Urothelium cell line (cell line): ENCODE data around the gene ZNF81.
A peak's percentile ranks its signal among the peaks of the same experiment; 100 is the strongest.
"Not testable (repeated sequence)": the region's sequence is repeated elsewhere in the genome, so short reads cannot be mapped to it uniquely, and the experiment has no call there.

Experiments used
- DNase-seq: peaks from one replicate; pipeline ENCODE4 v3.0.0; 2011; ENCODE audit warnings: low spot score, mixed read lengths
- FAIRE-seq: peaks from 2 replicates; lab custom pipeline; 2011; peaks lifted over from hg19 to GRCh38; lab: Jason Lieb, UNC

ZNF81 gene

DNA sequence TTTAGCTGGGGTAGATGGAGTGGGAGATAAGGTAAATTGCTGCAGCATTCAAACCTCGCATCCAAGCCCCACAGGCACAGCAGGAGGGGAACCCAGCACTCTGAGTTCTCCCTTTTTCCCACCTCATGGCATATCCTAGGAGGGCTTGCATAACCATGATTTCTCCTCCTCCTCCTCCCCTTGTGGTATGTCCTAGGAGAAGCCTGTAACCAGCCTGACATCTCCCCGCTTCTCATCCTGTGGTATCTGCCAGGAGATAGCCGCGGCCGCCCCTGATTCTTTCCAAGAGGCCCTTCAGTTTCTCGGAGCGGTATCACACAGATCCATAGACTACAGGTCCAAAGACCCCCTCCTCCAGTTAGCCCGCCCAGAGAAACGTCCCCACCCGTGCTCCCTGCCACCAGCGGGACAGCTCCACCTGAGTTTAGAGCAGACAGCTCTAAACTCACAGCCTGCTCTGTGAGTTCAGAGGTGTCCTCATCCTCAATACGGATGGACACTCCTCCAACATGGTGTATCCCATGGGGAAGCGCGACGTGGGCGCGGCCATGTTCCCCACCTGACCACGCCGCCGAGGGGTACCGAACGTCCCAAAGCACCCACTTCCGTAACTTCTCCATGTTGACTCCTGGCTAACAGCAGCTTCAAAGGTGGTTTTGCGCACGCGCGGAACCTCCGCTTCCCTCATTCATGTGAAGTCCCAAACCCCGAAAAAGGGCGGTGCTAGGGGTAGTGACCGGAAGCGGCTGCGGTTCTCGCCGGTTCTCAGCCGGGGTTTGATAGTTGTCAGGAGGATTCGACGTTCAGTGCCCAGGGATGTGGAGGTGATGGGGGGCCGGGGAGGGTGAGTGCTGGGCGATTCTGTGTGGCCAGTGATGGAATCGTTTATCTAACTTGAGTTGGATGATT lies at the start of gene ZNF81:
Gene ZNF81, plus strand, starts transcription at position 739 of the 909 bp plus-strand sequence. CDS start 9,366 bp downstream, outside the sequence.
- FAIRE-seq, result peak; percentile 96

DNA sequence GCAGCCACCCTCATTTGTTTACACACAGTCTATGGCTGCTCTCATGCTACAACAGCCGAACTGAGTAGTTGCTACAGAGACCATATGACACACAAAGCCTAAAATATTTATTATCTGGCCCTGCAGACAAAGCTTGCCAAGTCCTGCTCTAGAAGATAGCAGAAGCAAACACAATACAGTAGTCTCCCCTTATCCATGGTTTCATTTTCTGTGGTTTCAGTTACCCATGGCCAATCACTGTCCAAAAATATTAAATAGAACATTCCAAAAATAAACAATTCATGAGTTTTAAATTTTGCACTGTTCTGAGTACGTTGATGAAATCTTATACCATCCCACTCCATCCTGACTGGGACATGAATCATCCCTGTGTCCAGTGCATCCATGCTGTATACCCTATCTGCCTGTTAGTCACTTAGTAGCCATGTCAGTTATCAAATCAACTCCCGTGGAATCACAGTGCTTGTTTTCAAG lies 40.2 kb upstream of the ZNF81 start:
- DNase-seq (no peak), FAIRE-seq (no peak)

More for the DNA sequence above, at the start of gene ZNF81:
- DNase-seq, result peak; percentile 91

DNA sequence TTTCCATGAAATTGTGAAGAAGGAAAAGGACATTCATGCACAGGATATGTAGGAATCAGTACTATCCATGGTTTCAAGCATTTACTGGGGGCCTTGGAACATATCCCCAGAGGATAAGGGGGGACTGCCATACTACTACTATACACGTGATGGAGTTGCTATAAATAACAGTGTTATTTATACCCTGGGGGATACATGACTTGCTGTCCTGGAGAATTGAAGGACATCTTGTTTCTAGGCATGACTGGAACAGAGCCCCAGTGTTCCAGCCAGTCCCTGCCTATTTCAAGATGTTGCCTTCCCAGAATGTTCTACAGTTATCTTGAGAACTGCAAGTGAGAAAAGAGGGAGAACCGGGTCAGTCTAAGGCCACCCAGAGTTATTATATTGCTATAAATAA lies 39.6 kb upstream of the ZNF81 start:
- no peak for DNase-seq
- no peak for FAIRE-seq

DNA sequence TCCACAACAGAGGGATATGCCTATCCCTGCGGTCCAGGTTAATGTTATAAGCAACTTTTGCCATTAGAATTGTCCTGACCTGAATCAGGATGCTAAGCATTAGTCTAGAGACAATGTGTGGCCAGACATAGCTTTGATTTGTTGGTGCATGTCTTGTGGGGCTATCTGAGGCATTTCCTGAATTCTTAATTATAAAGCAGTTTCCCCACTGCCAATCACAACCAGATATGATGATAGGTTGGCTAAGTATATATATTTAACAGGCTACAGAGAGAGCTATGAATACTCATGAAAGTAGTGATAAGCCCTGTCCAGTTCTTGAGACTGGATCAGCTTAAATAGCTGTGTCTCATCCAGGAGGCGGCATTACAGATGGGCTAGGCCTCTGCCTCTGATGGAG lies 37.8 kb upstream of the ZNF81 start:
- FAIRE-seq (no peak), DNase-seq (no peak)

DNA sequence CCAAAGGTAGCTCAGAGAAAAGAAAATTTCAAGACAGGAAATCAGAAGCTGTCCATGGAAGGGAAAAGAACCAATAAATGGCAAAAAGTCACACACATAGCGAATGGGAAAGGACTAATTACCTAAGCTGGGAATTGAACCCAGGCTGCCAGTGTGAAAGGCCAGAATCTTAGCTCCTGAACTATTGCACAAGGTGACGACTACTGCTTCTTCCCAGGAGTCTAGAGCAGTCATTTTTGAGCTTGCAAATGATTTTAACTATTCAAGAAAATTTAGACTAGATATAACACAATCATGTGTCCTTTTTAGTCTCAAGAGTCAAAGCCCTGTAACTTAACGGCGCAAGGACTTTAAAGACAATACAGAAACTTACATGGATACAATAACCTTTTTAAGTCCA lies 34.1 kb upstream of the ZNF81 start:
- FAIRE-seq, result no peak

DNA sequence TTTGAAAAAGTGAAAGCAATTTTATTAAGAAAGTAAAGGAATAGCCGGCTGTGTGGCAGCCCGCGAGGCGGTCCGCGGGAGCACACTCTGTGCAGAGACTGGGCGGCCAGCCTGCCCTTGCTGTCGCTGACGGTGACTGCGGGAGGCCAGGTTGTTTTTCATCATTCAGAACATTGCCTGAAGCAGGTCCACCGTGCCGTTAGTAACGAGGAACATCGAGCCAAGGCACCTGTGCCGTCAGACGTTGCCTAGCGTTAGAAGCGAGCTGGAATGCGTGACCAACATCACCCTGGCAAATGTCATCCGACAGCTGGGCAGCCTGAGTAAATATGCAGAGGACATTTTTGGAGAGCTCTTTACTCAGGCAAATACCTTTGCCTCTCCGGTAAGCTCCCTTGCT lies 33.6 kb upstream of the ZNF81 start:
- FAIRE-seq, result peak; percentile 20

More for the DNA sequence above, 34.1 kb upstream of the ZNF81 start:
- DNase-seq, result no peak

DNA sequence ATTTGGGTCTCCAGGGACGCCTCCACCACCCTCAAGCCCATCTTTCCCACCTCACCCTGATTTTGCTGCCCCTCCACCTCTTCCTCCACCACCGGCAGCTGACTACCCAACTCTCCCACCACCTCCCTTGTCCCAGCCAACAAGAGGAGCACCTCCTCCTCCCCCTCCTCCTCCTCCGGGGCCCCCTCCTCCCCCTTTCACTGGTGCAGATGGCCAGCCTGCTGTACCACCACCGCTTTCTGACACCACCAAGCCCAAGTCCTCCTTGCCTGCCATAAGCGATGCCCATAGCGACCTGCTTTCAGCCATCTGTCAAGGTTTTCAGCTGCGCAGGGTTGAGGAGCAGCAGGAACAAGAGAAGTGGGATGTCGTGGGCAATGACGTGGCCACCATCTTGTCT lies 32.4 kb upstream of the ZNF81 start:
- no peak for DNase-seq
- no peak for FAIRE-seq

More for the DNA sequence above, 33.6 kb upstream of the ZNF81 start:
- DNase-seq, result not testable (repeated sequence)

DNA sequence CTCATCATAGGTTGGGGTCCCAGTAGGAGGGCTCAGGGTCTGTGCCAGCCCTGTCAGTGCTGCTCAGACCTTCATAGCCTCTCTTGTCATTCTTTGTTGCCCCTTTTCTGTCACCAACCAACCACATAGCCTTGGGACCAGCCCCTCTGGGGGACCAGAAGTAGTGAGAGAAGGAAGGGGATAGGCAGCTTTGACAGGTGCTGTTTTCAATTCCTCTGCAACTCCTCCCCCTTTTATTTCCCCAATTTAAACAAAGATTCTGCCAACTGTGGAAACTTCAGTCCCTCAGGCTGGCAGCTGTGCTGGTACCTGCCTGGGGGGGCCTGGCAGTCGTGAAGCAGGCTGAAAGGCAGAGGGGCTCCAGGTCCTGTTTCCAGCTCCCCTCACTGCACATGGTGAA lies 30.9 kb upstream of the ZNF81 start:
- DNase-seq, FAIRE-seq: not testable (repeated sequence)

DNA sequence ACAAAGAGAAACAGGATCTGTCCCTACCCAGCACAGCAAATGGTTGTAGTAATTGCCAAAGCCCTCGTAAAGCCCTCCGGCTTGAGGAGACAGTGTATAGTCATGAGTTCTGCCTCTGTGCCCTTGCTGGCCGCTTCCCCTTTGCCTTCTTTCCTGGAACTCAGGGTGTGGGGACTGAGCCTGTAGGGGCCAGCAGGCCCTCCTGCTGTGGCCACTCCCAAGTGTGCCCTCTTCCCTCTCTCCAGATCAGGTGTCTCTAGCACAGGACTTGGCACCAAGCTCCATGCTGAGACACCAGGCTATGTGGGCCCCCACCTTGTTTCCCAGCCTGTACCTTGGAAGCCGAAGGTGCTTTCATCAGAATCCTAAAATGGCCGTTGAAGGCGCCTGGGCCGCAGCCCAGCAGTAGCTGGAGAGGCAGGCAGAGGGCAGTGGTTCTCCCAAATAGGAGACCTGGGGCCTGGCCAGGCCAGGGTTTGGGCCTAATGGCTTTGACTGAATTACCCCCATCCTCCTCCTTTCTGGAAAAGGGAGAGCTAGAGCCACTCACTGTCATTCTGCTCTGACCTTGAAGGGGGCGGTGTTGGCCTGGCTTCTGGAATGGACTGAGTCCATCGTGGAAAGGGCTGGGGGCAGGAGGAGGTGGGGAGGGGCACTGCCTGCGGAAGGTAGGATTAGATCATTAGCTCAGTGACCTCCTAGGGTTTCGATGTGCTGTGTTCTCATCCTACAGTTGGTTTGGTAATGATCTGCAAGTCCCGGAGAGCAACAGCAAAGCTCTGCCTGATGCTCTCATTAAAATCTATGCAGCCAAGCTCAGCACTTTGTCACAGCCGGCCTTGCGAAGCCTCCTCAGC lies 30.1 kb upstream of the ZNF81 start:
- not testable (repeated sequence) for FAIRE-seq, DNase-seq

DNA sequence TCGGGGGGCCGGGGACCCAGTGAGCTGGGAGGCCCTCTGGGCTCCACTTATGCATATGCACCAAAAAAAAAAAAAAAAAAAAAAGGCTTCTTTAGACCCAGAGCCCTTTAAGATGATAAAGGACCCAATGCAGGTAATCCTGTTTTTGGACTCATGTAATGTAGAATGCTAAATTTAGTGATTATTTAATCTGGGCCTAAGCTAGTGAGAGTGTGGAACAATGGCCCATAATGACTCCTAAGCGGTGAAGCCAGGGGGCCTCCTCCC lies 29.5 kb upstream of the ZNF81 start:
- not testable (repeated sequence) for DNase-seq, FAIRE-seq

DNA sequence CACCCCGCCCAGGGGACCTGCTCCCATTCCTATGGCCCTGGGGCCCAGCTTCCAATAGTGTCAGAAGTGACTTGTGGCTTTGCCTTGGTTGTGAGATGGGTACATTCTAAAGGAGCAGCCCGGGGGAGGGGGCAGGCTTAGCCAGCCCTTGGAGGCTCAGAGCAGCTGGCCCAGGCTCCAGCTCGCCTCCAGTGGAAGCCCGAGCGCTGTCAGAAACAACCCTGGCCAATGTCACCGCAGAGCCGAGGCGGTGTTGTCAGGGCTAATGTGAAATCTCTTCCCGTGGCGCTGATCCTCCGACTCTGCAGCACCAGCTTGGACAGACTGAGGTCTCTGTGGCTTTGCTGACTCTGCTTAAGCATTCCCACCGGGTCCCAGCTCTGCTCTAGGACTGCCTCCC lies 29.2 kb upstream of the ZNF81 start:
- DNase-seq (no peak), FAIRE-seq (no peak)

DNA sequence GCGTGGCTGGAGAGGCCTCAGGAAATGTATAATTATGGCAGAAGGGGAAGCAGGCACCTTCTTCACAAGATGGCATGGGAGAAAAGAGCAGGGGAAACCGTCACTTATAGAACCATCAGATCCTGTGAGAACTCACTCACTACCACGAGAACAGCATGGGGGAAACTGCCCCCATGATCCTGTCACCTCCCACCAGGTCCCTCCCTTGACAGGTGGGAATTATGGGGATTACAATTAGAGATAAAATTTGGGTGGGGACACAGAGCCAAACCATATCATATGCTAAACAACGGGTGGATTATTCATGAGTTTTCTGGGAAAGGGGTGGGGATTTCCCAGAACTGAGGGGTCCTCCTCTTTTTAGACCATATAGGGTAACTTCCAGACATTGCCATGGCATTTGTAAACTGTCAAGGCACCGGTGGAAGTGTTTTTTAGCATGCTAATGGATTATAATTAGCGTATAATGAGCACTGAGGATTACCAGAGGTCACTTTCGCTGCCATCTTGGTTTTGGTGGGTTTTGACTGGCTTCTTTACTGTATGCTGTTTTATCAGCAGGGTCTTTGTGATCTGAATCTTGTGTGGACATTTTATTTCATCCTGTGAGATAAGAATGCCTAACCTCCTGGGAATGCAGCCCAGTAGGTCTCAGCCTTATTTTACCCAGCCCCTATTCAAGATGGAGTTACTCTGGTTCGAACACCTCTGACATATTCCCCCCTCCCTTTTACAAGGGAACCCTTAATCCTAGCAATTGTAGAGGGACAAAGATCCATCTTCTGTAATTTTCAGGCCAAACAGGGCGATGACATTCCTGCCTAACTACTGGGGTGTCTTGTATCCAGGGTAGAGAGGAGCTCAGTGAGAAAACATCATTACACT lies 27.6 kb upstream of the ZNF81 start:
- FAIRE-seq, result no peak
- no peak for DNase-seq

DNA sequence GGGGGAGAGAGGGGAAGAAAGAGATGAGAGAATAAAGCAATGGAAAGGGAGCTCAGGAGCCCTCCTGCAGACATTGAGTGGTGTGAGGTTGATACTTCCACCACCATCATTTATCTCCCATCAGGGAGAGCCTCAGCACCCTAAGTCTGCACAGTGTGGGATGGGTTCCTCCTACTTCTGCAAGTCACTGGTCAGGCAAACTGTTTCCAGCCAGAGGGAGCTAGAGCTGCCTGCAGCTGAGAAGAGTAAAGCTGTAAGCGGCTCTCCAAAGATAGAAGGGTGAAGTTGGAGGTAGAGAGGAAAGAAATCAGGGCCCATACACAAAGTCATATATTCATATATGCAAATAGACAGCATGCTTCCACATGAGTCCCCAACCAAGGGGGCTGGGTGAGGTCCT lies 21.9 kb upstream of the ZNF81 start:
- DNase-seq (no peak), FAIRE-seq (no peak)

DNA sequence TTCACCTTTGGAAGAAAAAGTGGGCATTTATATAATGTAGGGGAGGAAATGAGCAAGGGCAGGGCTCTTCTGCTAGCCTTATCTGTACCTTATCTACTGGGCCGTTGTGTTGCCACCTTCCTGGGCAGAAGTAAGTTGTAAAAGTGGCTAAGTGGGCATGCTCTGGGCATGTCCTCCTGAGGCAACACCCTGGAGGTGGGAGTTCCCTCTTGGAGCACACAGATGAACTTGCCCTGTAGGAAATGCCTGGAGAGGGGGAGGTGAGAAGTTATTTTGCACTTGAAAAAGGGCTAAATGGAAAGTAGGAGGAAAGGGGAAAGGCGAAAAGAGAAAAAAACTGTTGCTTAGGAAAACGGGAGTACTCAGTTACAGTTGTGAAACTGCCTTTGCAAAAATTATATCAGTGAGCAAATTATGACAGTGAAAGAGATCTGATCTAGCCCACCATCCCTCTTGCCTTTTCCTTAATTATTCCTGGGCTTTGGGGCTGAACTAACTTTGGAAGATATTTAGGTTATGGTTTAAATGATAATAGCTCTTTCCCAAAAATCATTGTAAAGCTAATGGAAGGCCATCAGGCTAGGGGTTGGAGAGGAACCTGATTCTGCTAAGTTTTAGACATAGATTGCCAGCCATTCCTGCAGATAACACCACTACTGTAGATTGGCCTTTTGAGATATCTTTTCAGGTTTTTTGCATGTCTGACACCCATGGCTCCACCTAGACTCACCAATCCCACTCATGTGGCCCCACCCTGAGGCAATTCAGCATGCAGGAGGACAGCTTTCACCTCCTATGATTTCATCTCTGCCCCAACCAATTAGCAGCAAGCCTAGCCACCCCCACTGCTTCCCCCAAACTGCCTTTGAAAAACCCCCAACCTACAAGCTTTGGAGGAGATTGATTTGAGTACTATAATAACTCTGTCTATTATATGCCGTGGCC lies 20.5 kb upstream of the ZNF81 start:
- DNase-seq (peak; percentile 38), FAIRE-seq (no peak)

DNA sequence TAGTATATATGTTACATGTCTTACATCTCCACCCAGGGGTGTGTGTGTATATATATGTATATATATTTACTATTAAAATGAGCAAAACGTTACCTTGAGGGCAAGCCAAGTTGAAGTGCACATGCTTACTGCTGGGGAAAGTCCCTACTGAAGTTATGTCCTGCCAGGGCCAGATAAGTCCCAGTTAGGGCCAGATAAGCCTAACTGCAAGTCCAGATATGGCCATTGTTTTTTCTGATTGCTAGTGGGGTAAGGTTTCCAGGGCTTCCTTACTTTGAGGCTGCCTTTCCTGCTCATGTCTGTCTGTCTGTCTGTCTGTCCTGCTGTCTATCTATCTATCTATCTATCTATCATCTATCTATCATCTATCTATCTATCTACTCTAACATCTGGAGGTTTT lies 19.3 kb upstream of the ZNF81 start:
- FAIRE-seq, result no peak
- DNase-seq, result no peak

DNA sequence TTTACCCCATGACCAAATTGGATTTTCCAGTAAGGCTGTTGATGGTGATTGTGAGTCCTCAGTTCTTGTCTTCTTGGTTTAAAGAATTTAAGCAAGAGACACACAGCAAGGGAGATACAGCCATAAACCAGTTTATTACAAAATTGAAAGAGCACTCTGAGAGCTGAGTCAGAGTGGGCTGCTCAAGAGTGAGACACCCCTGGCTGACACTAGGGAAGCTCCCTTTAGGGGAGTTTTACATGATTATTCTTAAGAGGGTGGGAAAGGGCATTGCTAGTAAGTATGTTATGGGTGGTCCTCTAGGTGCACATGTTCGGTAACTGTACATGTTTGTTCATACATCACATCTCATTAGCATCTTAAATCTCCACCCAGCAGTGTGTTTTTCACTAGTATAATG lies 18.8 kb upstream of the ZNF81 start:
- DNase-seq (no peak), FAIRE-seq (no peak)

DNA sequence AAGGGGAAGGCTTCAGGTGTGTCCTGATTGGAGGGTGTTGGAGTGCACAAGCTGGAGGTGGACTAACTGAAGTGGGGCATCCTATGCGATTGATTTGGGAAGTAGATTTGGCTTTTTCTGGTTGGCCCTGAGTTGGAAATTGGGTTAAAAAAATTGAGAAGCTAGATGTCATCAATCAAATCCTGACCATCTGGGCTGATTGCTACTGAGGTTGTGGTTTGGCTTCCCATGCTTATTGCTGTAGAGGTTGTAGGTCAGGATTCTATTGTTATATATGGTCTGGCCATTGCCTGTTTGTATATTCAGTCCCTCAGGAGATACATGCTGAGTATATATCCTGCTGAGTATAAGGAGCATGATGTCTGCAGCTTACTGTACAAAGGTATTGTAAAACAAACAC lies 7.7 kb upstream of the ZNF81 start:
- DNase-seq, result no peak
- no peak for FAIRE-seq

DNA sequence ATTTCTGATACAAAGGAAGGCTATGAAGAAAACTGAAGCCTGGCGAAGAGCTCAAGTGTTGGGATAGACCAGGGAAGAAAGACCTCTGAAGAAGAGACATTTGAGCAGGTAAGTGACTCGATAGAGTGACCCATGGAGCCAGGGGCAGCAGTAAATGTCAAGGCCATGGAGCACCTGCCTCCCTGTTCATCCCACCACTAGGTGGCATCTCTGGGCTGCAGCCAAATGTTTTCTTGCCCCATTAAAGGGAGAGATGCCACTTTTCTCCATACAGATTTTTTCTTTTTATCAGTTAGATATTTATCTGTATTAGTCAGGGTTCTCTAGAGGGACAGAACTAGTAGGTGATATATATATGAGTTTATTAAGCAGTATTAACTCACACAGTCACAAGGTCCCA lies 4.9 kb upstream of the ZNF81 start:
- FAIRE-seq, result no peak

DNA sequence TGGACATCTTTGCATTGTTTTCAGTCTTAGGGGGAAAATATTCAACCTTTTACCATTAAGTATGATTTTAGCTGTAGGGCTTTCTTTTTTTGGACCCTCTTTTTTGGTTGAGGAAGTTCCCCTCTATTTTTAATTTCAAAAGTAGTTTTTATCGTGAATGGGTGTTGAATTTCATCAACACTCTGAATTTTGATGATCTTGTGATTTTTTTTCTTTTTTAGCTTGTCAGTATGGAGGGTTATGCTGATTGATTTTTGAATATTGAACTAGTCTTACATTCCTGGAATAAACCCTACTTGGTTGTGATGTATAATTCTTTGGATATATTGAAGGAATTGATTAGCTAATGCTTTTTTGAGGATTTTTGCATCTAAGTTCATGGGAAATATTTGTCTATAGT lies 1.7 kb downstream of the ZNF81 start:
- no peak for FAIRE-seq
- DNase-seq, result no peak

More for the DNA sequence above, 4.9 kb upstream of the ZNF81 start:
- peak; percentile 70 for DNase-seq

DNA sequence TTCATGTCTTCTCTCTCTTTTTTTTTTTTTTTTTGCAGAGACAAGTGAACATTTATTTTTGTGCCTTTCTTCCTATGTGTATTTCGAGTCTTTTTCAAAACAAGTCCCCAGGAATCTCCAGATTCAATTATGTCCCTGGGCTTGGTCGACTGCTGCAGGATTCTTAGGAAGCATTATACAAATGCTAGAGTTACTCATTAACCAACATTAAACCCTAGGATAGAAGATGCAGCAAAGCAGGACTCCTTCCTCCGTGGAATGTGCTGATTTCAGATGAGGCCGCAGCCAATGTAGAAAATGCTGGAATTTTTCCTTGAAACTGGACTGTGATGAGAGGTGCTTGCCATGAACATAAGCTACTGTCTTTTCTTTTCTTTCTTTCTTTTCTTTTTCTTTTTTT lies 3.4 kb downstream of the ZNF81 start:
- no peak for FAIRE-seq
- no peak for DNase-seq
